K562 (cell line): ENCODE data around the gene CAPN7. TPM values are rescaled to one million over a fixed set of nuclear protein-coding genes. Genes with fewer than 3 reads are reported as not detected.

Source experiments
- FOS ChIP-seq: IDR thresholded peaks from 3 replicates; pipeline ENCODE4 v1.6.1; 2011; ENCODE audit not compliant: insufficient read length; ENCODE audit errors: extremely low read depth
- GATAD2A ChIP-seq: fragments of 450-650 bp; IDR thresholded peaks from 2 replicates; pipeline ENCODE4 v1.6.1; 2017
- HDAC2 ChIP-seq: fragments of 450-650 bp; IDR thresholded peaks from 2 replicates; pipeline ENCODE4 v1.6.1; 2016; ENCODE audit warnings: mild to moderate bottlenecking
- HLTF ChIP-seq: fragments of 450-650 bp; IDR thresholded peaks from 2 replicates; pipeline ENCODE4 v1.6.1; 2016
- HMG20A ChIP-seq: fragments of 450-650 bp; formaldehyde crosslinking; conservative IDR thresholded peaks from 2 replicates; pipeline ENCODE4 v1.4.0; 2020; ENCODE audit warnings: mild to moderate bottlenecking, mixed read lengths
- HMGXB4 ChIP-seq: sonication (generic); formaldehyde crosslinking; IDR thresholded peaks from 2 replicates; pipeline ENCODE4 v1.8.1; 2023; ENCODE audit warnings: mild to moderate bottlenecking, missing genetic modification reagents
- HNRNPUL1 ChIP-seq: fragments of 200-400 bp; formaldehyde crosslinking; IDR thresholded peaks from 2 replicates; pipeline ENCODE4 v1.6.1; 2017; ENCODE audit warnings: low read length
- MYC ChIP-seq, 2 experiments: fragments of 250-450 bp in 1 of 2; sonication (Bioruptor Pico) in 1 of 2; IDR thresholded peaks; 2 replicates each; pipeline versions ENCODE4 v1.5.1 to v1.6.1; 2012 to 2021; ENCODE audit warnings: low read depth in 2 of 2, borderline replicate concordance in 1 of 2, improper control_type of control experiment in 1 of 2, low read length in 1 of 2, mild to moderate bottlenecking in 1 of 2, moderate library complexity in 1 of 2
- PKNOX1 ChIP-seq: fragments of 450-650 bp; IDR thresholded peaks from 2 replicates; pipeline ENCODE4 v1.6.1; 2016
- SIN3A ChIP-seq, 2 experiments: fragments of 150-350 bp in 1 of 2; IDR thresholded peaks; 2 replicates each; pipeline ENCODE4 v1.6.1; 2011 to 2016; ENCODE audit warnings: borderline replicate concordance in 2 of 2, low read depth in 2 of 2, low read length in 2 of 2, mild to moderate bottlenecking in 2 of 2, moderate library complexity in 2 of 2; ENCODE audit not compliant: control insufficient read depth in 1 of 2
- SRSF3 ChIP-seq: fragments of 200-400 bp; formaldehyde crosslinking; IDR thresholded peaks from 2 replicates; pipeline ENCODE4 v1.6.1; 2016; ENCODE audit warnings: mild to moderate bottlenecking, low read length, moderate library complexity; ENCODE audit not compliant: insufficient read depth
- TBL1XR1 ChIP-seq, 2 experiments: IDR thresholded peaks; 2 replicates each; pipeline ENCODE4 v1.6.1; 2012; ENCODE audit warnings: improper control_type of control experiment in 2 of 2, low read length in 2 of 2, mild to moderate bottlenecking in 1 of 2
- TFAP4 ChIP-seq: sonication (generic); formaldehyde crosslinking; IDR thresholded peaks from 2 replicates; pipeline ENCODE4 v1.8.0; 2022; ENCODE audit warnings: missing genetic modification reagents, mild to moderate bottlenecking, moderate library complexity, borderline replicate concordance
- TRIM24 ChIP-seq, 2 experiments: fragments of 450-650 bp; IDR thresholded peaks; 2 replicates each; pipeline ENCODE4 v1.6.1; 2016
- UBTF ChIP-seq, 2 experiments: IDR thresholded peaks; 2 replicates each; pipeline ENCODE4 v1.6.1; 2012; ENCODE audit warnings: improper control_type of control experiment in 2 of 2, low read depth in 2 of 2, low read length in 2 of 2, borderline replicate concordance in 1 of 2
- XRCC5 ChIP-seq: fragments of 200-400 bp; formaldehyde crosslinking; IDR thresholded peaks from 2 replicates; pipeline ENCODE4 v1.6.1; 2017; ENCODE audit warnings: low read depth, mild to moderate bottlenecking, low read length
- ZBTB11 ChIP-seq, 3 experiments: fragments of 200-800 bp in 1 of 3; fragments of 250-450 bp in 1 of 3; fragments of 450-650 bp in 1 of 3; sonication (Bioruptor Pico) in 1 of 3; sonication (Bioruptor generic) in 1 of 3; formaldehyde crosslinking in 1 of 3; IDR thresholded peaks; 2 replicates each; pipeline versions ENCODE4 v1.6.1 to v1.8.0; 2016 to 2022; ENCODE audit warnings: mild to moderate bottlenecking in 2 of 3, missing genetic modification characterization in 2 of 3, missing compliant biosample characterization in 1 of 3, moderate library complexity in 1 of 3
- ZNF133 ChIP-seq: fragments of 250-450 bp; sonication (Bioruptor Pico); IDR thresholded peaks from 2 replicates; pipeline ENCODE4 v1.4.0; 2020; ENCODE audit warnings: mild to moderate bottlenecking
- ZNF316 ChIP-seq: fragments of 450-650 bp; IDR thresholded peaks from 2 replicates; pipeline ENCODE4 v1.6.1; 2016
- polyA plus RNA-seq, 8 experiments: library from polyadenylated mRNA; depleted of rRNA in 4 of 8; stranded (reverse) in 5 of 8; unstranded in 3 of 8; fragments of >200 nt; fragmentation: Nextera tagmentation in 2 of 8; fragmentation: Illumina TruSeq in 1 of 8; extraction: Ambion mirVana in 2 of 8; extraction: Trizol in 1 of 8; gene quantifications; 2 replicates each; pipeline versions ENCODE4 v1.2.1 to v1.2.3, GENCODE V29; 2011 to 2014; ENCODE audit warnings: inconsistent platforms in 1 of 8, missing spikeins in 1 of 8
- total RNA-seq, 7 experiments: library from RNA; depleted of rRNA in 6 of 7; stranded (reverse); fragments of >200 nt in 6 of 7; fragmentation: Illumina TruSeq in 2 of 7; extraction: Trizol in 2 of 7; gene quantifications; 2 replicates each; pipeline versions ENCODE4 v1.2.1 to v1.2.3, GENCODE V29; 2011 to 2021; ENCODE audit warnings: low replicate concordance in 1 of 7

CAPN7 gene
- total and polyA plus RNA-seq, 9 of the 15 experiments (the other 6 are each of a cell fraction or from before 2014, with no cell fraction given), result 6.5 to 42.7 (median 32.7) TPM

- no peak for TF ChIP-seq SIN3A (IDR thresholded peaks at IDR 0.05; ENCODE audit: borderline replicate concordance in 2 of 2, control insufficient read depth in 1 of 2, low read depth in 2 of 2, low read length in 2 of 2)
- no peak for TF ChIP-seq UBTF (IDR thresholded peaks at IDR 0.05; ENCODE audit: borderline replicate concordance in 1 of 2, low read depth in 2 of 2, low read length in 2 of 2)
- no peak for TF ChIP-seq MYC (IDR thresholded peaks at IDR 0.05; ENCODE audit: low read depth, low read length)
- TF ChIP-seq MYC (CRISPR knock-in tag; IDR thresholded peaks at IDR 0.05; ENCODE audit: borderline replicate concordance, low read depth), result no peak
- no peak for TF ChIP-seq ZNF316
- peak; percentile 48; the same call in 1 of the 2 replicates for TF ChIP-seq HDAC2
- no peak for TF ChIP-seq TFAP4 (CRISPR knock-in tag)
- TF ChIP-seq FOS, result no peak
- TF ChIP-seq ZBTB11 (CRISPR knock-in tag; IDR thresholded peaks at IDR 0.05), result no peak
- TF ChIP-seq PKNOX1, result peak; percentile 39; the same call in 1 of the 2 replicates
- TF ChIP-seq ZNF133 (CRISPR knock-in tag), result no peak
- no peak for TF ChIP-seq GATAD2A
- TF ChIP-seq XRCC5, result no peak
- TF ChIP-seq HNRNPUL1, result no peak
- no peak for TF ChIP-seq HLTF
- no peak for TF ChIP-seq HMG20A
- TF ChIP-seq TRIM24 (IDR thresholded peaks at IDR 0.05), result no peak
- TF ChIP-seq HMGXB4, result no peak
- TF ChIP-seq SRSF3, result no peak
- TF ChIP-seq TBL1XR1 (IDR thresholded peaks at IDR 0.05; ENCODE audit: low read length in 2 of 2), result no peak
Observed at GRCh38 chr3:15205482-15205933, 538 bp upstream of the CAPN7 start (continued).
